Measurements from ENCODE around the gene MACROD2. TPM values are rescaled to one million over a fixed set of nuclear protein-coding genes. Genes with fewer than 3 reads are reported as not detected.

Gene MACROD2
- total RNA-seq, 1 experiment from 2014 or later = 0.12 TPM

DNA sequence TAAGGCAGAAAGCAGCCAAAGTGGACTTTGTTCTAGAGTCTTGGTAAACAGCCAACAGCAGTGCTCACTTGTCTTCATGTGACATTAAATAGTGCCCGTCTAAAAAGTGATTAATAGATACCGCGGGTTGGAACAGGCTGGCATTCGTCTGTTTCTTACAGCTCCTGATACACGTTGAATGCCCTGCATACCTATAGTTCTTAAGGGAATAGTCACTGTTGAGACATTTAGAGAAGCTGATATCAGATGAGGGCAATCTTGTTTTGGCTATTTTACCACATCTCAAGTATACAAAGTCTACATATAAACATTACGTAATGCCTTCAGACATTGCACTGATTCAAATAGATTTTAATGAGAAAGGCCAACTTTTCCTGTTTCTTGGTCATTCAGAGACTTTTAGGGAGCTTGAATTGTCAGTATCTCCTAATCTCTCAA, 717.0 kb downstream of the MACROD2 start:
- Histone ChIP-seq H3K27me3 (no peaks in the 10 kb centered on the region), H3K4me3 (no peak overlapping the region), H3K4me1 (peaks cover 7% of the 10 kb centered on the region), H3K27ac (no peak overlapping the region), H3K36me3 (no peaks in the 10 kb centered on the region), H3K9me3 (replicated peaks) (no peaks in the 10 kb centered on the region)
- DNase-seq = no peak

- no peaks in the 10 kb centered on the region for H3K9me3 ChIP-seq (replicated peaks)
- DNase-seq = no peak
- no peaks in the 10 kb centered on the region for H3K27me3 ChIP-seq
- no peak overlapping the region for H3K4me3 ChIP-seq
- no peaks in the 10 kb centered on the region for H3K36me3 ChIP-seq
- peaks cover 7% of the 10 kb centered on the region for H3K4me1 ChIP-seq
- H3K27ac ChIP-seq = no peak overlapping the region
Measured at GRCh38 chr20:14715400-14715799, 720.1 kb downstream of the MACROD2 start.

DNA sequence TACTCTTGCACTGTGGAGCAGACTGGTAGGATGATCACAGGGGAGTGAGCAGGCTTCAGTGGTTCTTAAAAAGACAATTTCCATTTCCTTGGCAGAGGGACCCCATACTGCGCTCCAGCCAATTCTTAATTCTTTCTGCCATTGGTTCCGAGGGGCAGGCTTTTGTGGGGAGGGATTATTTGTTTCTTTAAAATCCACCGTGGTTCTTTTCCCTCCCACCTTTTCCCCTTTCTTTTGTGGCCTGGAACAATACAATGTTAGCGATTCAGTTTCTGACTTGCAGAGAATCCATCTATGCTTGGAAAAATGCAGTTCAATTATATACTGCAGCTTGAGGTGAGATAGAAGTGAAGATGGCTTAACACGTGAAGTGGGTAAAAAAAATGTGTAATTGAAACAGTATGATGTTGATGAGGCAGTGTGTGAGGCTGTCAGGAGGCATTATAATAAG, 721.1 kb downstream of the MACROD2 start:
- H3K36me3 ChIP-seq = no peaks in the 10 kb centered on the region
- H3K4me3 ChIP-seq = no peak overlapping the region
- no peaks in the 10 kb centered on the region for H3K9me3 ChIP-seq (replicated peaks)
- no peaks in the 10 kb centered on the region for H3K27me3 ChIP-seq
- H3K27ac ChIP-seq = no peak overlapping the region
- DNase-seq = no peak
- H3K4me1 ChIP-seq = peaks cover 7% of the 10 kb centered on the region

DNA sequence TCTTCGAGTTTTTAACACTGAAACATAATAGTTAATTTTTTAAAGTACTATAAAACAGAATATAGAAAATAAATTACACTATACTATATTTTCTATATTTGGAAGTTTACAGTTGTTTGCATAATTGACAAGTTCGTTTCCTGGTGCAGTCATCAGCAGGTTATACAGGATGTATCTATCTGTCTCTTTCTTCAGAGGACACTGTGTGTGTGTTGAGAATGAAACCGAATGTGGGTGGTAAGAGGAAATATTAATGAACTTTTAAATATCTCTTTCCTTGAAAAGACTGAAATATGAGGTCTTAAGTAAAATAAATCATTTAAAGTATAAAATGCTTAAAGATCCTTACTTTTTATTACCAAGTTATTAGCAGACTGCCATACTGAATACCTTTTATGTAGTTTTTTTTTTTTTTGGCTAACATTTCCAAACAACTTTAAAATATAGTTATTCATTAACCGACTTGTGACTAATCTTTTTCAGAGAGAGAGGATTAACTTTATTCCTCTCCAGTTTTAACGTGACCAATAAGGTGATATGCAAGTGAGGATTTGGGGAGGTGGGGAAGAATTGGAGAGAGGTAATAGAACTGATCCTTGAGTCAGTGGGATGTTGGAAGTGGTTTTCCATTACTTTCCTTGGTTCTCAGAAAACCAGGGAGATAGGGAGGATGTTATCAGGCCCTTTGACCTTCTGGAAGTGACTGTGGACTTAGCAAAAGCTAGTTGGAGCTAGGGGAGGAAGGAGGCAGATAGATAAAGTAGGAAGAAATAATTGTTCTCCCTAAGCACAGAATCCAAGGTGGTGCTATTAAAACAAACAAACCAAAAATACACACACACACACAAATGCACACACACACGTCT, 722.1 kb downstream of the MACROD2 start:
- no peak overlapping the region for H3K27ac ChIP-seq
- no peaks in the 10 kb centered on the region for H3K27me3 ChIP-seq
- H3K9me3 ChIP-seq (replicated peaks) = no peaks in the 10 kb centered on the region
- no peak overlapping the region for H3K4me3 ChIP-seq
- peaks cover 5% of the 10 kb centered on the region for H3K4me1 ChIP-seq
- no peak for DNase-seq
- no peaks in the 10 kb centered on the region for H3K36me3 ChIP-seq

GRCh38 chr20:14720251-14720650, 724.9 kb downstream of the MACROD2 start:
- no peaks in the 10 kb centered on the region for H3K36me3 ChIP-seq
- DNase-seq = no peak
- H3K9me3 ChIP-seq (replicated peaks) = no peaks in the 10 kb centered on the region
- H3K4me3 ChIP-seq = no peak overlapping the region
- H3K27me3 ChIP-seq = no peaks in the 10 kb centered on the region
- no peaks in the 10 kb centered on the region for H3K4me1 ChIP-seq
- H3K27ac ChIP-seq = no peak overlapping the region

- no peaks in the 10 kb centered on the region for H3K27me3 ChIP-seq
- H3K27ac ChIP-seq = no peak overlapping the region
- no peaks in the 10 kb centered on the region for H3K4me1 ChIP-seq
- no peaks in the 10 kb centered on the region for H3K9me3 ChIP-seq (replicated peaks)
- no peaks in the 10 kb centered on the region for H3K36me3 ChIP-seq
- DNase-seq = no peak
- no peak overlapping the region for H3K4me3 ChIP-seq
Measured at GRCh38 chr20:14721926-14722452, 726.7 kb downstream of the MACROD2 start.

DNA sequence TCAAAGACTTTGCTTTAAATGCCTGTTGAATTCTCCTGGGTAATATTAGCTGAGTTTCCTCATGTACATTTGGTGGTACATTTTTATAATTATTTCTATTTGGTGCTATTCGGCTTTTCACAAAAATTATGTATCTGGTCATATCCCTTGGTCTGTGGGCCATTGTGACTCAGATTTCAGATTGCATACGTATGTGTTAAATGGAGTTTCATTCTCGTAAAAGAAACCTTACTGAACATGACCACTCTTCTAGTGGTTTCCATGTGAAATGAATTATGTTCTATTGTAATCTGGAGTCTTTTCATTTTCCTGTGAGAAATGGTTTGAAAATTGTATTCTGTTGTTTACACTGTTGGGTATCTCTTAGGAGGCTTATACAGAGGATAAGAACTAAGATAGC, 728.3 kb downstream of the MACROD2 start:
- Histone ChIP-seq H3K27ac (no peak overlapping the region), H3K27me3 (no peaks in the 10 kb centered on the region), H3K4me1 (no peaks in the 10 kb centered on the region), H3K36me3 (no peaks in the 10 kb centered on the region), H3K4me3 (no peak overlapping the region), H3K9me3 (replicated peaks) (no peaks in the 10 kb centered on the region)
- no peak for DNase-seq

DNA sequence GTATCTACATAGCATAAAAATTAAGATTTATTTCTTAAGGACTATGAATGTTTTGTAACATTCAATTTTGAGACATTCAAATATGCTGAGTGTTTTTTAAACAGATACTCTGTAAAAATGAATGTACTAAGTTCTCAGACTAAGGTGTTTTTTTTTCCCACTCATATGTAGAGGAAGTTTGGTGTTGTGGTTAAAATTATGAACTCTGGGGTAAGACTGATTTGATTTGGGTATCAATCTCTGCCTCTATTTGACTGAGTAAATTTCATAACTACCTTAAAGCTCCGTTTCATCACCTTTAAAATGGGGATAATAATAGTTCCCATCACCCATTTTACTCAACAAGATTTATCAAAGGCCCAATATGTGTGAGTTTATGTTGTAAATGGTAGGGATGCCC, 728.7 kb downstream of the MACROD2 start:
- DNase-seq = no peak
- H3K27me3 ChIP-seq = no peaks in the 10 kb centered on the region
- H3K4me1 ChIP-seq = no peaks in the 10 kb centered on the region
- H3K27ac ChIP-seq = no peak overlapping the region
- H3K4me3 ChIP-seq = no peak overlapping the region
- H3K36me3 ChIP-seq = no peaks in the 10 kb centered on the region
- no peaks in the 10 kb centered on the region for H3K9me3 ChIP-seq (replicated peaks)

DNA sequence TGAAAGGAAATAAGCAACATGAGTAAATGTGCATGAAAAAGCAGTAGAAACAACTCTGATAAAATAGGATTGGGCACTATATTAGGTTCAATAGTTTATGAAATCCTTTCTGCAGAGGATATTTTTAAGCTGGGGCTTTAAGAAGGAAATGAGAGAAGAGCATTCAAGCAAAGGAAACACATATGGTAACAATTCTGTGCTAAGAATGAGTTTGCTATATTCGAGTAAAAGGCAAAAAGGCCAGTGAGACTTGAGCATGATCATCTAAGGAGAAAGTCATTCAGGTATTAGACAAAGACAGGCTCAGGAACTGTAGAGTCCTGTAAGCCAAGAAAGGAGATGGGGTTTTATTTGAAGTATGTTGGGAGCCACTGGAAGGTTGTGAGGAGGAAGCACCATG, 729.2 kb downstream of the MACROD2 start:
- no peak for DNase-seq
- Histone ChIP-seq H3K27ac (no peak overlapping the region), H3K36me3 (no peaks in the 10 kb centered on the region), H3K4me3 (no peak overlapping the region), H3K9me3 (replicated peaks) (no peaks in the 10 kb centered on the region), H3K4me1 (no peaks in the 10 kb centered on the region), H3K27me3 (no peaks in the 10 kb centered on the region)

- Histone ChIP-seq H3K4me3 (no peak overlapping the region), H3K27ac (no peak overlapping the region), H3K9me3 (replicated peaks) (no peaks in the 10 kb centered on the region), H3K4me1 (no peaks in the 10 kb centered on the region), H3K36me3 (no peaks in the 10 kb centered on the region), H3K27me3 (no peaks in the 10 kb centered on the region)
- no peak for DNase-seq
Measured at GRCh38 chr20:14726591-14726990, 731.3 kb downstream of the MACROD2 start.

- Histone ChIP-seq H3K4me3 (no peak overlapping the region), H3K9me3 (replicated peaks) (no peaks in the 10 kb centered on the region), H3K36me3 (no peaks in the 10 kb centered on the region), H3K4me1 (no peaks in the 10 kb centered on the region), H3K27ac (no peak overlapping the region), H3K27me3 (no peaks in the 10 kb centered on the region)
- DNase-seq = no peak
Measured at GRCh38 chr20:14727485-14728150, 732.3 kb downstream of the MACROD2 start.

GRCh38 chr20:14729390-14729789, 734.1 kb downstream of the MACROD2 start:
- Histone ChIP-seq H3K36me3 (no peaks in the 10 kb centered on the region), H3K4me1 (no peaks in the 10 kb centered on the region), H3K27ac (no peak overlapping the region), H3K4me3 (no peak overlapping the region), H3K9me3 (replicated peaks) (no peaks in the 10 kb centered on the region), H3K27me3 (no peaks in the 10 kb centered on the region)
- no peak for DNase-seq

DNA sequence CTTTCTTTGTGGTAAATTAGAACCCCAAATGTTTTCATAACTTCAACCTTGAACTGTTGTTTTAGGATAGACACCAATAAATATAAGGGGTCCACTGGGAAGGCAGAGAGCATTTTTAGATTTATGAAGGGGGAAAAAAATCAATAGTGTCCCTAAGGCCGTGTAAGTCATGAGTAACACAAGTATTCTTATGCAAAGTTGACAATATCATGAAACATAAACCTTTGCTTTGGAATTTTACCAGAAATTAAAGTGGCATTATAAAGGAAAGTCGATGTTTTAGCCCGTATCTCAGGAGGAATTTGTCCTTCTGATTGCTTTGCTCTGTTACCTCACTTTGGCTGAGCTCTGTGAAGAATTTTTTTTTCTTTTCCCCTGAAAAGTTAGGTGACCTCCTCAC, 737.0 kb downstream of the MACROD2 start:
- H3K36me3 ChIP-seq = no peaks in the 10 kb centered on the region
- no peaks in the 10 kb centered on the region for H3K27me3 ChIP-seq
- no peak for DNase-seq
- no peak overlapping the region for H3K27ac ChIP-seq
- no peak overlapping the region for H3K4me3 ChIP-seq
- no peaks in the 10 kb centered on the region for H3K4me1 ChIP-seq
- no peaks in the 10 kb centered on the region for H3K9me3 ChIP-seq (replicated peaks)

DNA sequence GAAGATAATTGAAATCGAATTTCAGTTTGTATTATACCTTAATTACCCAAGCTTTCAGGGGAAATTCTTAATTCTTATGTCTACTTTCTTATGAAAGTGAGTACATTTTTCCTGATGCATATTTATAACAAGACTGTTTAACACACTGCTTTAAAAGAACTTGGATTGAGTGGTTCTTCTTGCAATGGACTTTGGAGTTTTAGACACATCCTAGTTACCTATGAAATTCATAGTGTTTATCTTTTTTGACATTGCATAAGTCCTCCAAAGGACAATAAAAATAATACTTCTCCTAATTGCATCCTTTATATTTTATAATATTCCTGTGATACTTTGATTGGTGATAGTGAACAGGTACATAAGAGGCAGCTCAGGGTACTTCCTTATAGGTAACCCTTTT, 737.7 kb downstream of the MACROD2 start:
- Histone ChIP-seq H3K36me3 (no peaks in the 10 kb centered on the region), H3K27ac (no peak overlapping the region), H3K9me3 (replicated peaks) (no peaks in the 10 kb centered on the region), H3K4me3 (no peak overlapping the region), H3K4me1 (no peaks in the 10 kb centered on the region), H3K27me3 (no peaks in the 10 kb centered on the region)
- DNase-seq = no peak

DNA sequence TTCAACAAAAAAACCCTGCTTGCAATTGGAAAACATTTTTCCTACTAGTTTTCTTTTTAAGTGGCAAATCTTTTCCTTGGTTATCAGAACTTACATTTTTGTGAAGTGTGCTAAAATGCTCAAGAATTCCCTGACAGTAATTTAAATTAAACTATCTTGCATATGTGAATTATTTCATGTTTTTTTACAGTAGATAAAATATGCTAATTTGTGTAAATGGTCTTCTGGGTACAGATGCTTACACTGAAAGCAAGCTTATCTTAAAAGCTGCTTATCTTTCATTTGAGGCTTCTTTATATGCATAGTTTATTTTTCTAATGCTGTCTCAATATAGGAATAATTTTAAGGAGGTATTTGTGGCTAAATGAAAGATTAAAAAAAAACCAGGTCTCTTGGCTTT, 745.1 kb downstream of the MACROD2 start:
- no peaks in the 10 kb centered on the region for H3K4me1 ChIP-seq

More for the DNA sequence above, 745.1 kb downstream of the MACROD2 start:
- DNase-seq = no peak
- no peak overlapping the region for H3K27ac ChIP-seq
- H3K36me3 ChIP-seq = no peaks in the 10 kb centered on the region
- H3K9me3 ChIP-seq (replicated peaks) = no peaks in the 10 kb centered on the region
- H3K4me3 ChIP-seq = no peak overlapping the region
- no peaks in the 10 kb centered on the region for H3K27me3 ChIP-seq
